Activated CD4-positive, alpha-beta T cell treated with anti-CD3 and anti-CD28 coated beads for 36 hours (primary cell): Measurements from ENCODE around the gene CAMK2B. TPM values are rescaled to one million over a fixed set of nuclear protein-coding genes. Genes with fewer than 3 reads are reported as not detected.

Experiments
- ATAC-seq: fragments of 200-7000 bp; cut with Tn5 transposase; one replicate; pipeline ENCODE4 v1.10.0; 2021; ENCODE audit warnings: mild to moderate bottlenecking, moderate library complexity
- CTCF ChIA-PET: fragments of 350-600 bp; sonication (Branson Sonifier 250); formaldehyde crosslinking; loops from one replicate; lab custom pipeline; 2021; ENCODE audit warnings: antibody characterized with exemption; lab: Charles Lee
- POLR2A ChIA-PET: fragments of 350-600 bp; sonication (Branson Sonifier 250); formaldehyde crosslinking; loops from one replicate; lab custom pipeline; 2021; ENCODE audit warnings: antibody characterized with exemption, inconsistent platforms; lab: Charles Lee
- DNase-seq: peaks from one replicate; pipeline ENCODE4 v3.0.0-alpha.2; 2020
- H3K27ac Mint-ChIP-seq: one replicate; pipeline ENCODE4 v1.8.0; 2021; ENCODE audit warnings: mixed read lengths
- H3K27me3 Mint-ChIP-seq: one replicate; pipeline ENCODE4 v1.8.0; 2021; ENCODE audit warnings: mixed read lengths
- H3K36me3 Mint-ChIP-seq: one replicate; pipeline ENCODE4 v1.8.0; 2021; ENCODE audit warnings: low read depth, mixed read lengths
- H3K4me1 Mint-ChIP-seq: one replicate; pipeline ENCODE4 v1.8.0; 2021; ENCODE audit warnings: mixed read lengths
- H3K4me3 Mint-ChIP-seq: one replicate; pipeline ENCODE4 v1.8.0; 2021; ENCODE audit warnings: mild to moderate bottlenecking, moderate library complexity, mixed read lengths
- H3K9me3 Mint-ChIP-seq: one replicate; pipeline ENCODE4 v1.8.0; 2021; ENCODE audit warnings: low read depth, mixed read lengths
- intact Hi-C, 2 experiments: fragments of 100-400 bp; cut with DNase I in 1 of 2; cut with micrococcal nuclease in 1 of 2; formaldehyde crosslinking; loops; one replicate each; pipeline versions ENCODE4 v1.14.2 to v1.15.1; 2022 to 2024; cut with DNase I, micrococcal nuclease
- total RNA-seq, 2 experiments: library from RNA; stranded (reverse); gene quantifications; one replicate each; pipeline ENCODE4 v1.2.3, GENCODE V29; 2021

The CAMK2B gene
- total RNA-seq, 2 experiments from 2014 or later, result 1.1 to 1.8 TPM

DNA sequence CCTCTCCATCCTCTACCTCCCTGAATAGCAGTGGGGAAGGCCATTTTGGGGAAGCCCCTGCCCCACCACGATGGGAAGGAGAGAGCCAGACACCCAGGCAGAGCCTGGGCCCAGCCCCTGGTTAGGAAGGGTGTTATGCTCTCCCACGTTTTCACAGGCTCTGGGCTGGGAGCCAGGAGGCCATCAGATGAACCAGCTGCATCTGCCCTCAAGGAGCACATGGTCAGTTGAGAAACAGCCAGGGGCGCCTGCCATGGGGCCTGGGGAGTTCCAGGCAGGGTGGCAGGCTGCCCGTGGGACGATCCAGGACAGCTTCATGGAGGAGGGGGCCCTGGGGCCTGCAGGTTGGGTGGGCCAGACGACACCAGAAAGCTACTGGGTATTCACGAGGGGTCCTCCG is 47.5 kb downstream of the CAMK2B start:
- CTCF ChIA-PET, result interaction anchor here (1.1 kb wide), 1 partner anchor 37 kb away, joined by 4 read pairs; no protein-coding TSS in a partner anchor

DNA sequence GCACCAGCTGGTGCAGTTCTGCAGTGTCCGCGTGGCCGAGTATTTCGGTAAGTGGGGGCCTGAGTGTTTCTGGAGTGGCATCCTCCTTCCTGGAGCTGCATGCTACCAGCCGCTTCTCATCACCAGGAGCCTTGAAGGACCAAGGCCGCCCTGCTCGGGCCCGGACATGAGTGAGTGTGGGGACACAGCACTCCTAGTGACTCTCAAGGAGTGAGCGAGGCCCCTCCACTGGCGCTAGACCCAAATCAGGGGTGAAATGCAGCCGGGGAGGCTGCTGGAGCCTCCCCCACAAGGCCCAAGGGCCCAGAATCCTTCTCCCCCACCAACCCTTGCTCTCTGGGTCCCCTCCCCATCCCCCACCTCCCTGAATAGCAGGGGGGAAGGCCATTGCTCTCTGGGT is 48.0 kb downstream of the CAMK2B start:
- Mint-ChIP-seq H3K4me1 (no peaks in the 10 kb centered on the region), H3K27me3 (no peaks in the 10 kb centered on the region), H3K27ac (no peak overlapping the region), H3K36me3 (no peaks in the 10 kb centered on the region), H3K9me3 (no peaks in the 10 kb centered on the region), H3K4me3 (no peak overlapping the region)
- POLR2A ChIA-PET, result no interaction called here
- CTCF ChIA-PET, result interaction anchor here (1.1 kb wide), 1 partner anchor 37 kb away, joined by 4 read pairs; no protein-coding TSS in a partner anchor
- DNase-seq, result no peak
- intact Hi-C loops, result no loop called here
- ATAC-seq, result no peak

More for the DNA sequence above, 47.5 kb downstream of the CAMK2B start:
- no peaks in the 10 kb centered on the region for H3K9me3 Mint-ChIP-seq
- ATAC-seq (no peak), DNase-seq (peak; percentile 3)
- H3K27me3 Mint-ChIP-seq, result no peaks in the 10 kb centered on the region
- H3K4me3 Mint-ChIP-seq, result no peak overlapping the region
- H3K36me3 Mint-ChIP-seq, result no peaks in the 10 kb centered on the region
- intact Hi-C loops, result no loop called here
- POLR2A ChIA-PET, result no interaction called here
- no peak overlapping the region for H3K27ac Mint-ChIP-seq
- H3K4me1 Mint-ChIP-seq, result no peaks in the 10 kb centered on the region

DNA sequence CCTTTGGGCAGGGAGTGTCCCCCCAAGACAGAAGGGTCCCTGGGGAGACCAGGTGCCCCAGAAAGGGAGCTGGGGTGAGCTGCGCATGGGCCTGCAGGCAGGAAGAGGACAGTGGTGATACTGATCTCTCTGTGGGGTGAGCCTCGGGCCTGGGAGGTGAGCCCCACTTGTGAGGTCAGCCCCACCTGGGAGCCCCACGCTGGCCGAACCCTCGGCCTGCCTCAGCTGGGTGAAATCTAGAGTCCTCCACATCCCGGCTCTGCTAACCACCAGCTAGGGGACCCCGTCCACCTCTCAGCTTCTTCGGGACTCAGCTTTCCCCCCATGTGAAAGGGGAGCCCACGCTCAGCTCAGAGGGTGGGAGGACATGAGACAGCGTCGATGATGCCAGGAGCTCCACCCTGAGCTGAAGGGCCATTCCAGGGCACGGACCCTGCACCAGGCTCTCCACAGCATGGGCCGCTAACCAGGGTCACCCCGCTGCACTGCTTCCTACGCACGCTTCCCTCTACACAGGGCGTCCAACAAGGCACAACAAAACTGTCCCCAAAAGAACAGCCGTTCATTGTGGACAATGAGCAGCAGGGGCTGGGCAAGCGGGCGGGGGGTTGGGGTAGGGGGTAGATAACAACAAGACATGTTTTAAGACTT is 48.7 kb downstream of the CAMK2B start:
- Mint-ChIP-seq H3K4me1 (no peaks in the 10 kb centered on the region), H3K9me3 (no peaks in the 10 kb centered on the region), H3K27ac (no peak overlapping the region), H3K27me3 (no peaks in the 10 kb centered on the region), H3K4me3 (no peak overlapping the region), H3K36me3 (no peaks in the 10 kb centered on the region)
- POLR2A ChIA-PET, result no interaction called here
- DNase-seq (no peak), ATAC-seq (no peak)
- intact Hi-C loops, result no loop called here
- CTCF ChIA-PET, result no interaction called here

DNA sequence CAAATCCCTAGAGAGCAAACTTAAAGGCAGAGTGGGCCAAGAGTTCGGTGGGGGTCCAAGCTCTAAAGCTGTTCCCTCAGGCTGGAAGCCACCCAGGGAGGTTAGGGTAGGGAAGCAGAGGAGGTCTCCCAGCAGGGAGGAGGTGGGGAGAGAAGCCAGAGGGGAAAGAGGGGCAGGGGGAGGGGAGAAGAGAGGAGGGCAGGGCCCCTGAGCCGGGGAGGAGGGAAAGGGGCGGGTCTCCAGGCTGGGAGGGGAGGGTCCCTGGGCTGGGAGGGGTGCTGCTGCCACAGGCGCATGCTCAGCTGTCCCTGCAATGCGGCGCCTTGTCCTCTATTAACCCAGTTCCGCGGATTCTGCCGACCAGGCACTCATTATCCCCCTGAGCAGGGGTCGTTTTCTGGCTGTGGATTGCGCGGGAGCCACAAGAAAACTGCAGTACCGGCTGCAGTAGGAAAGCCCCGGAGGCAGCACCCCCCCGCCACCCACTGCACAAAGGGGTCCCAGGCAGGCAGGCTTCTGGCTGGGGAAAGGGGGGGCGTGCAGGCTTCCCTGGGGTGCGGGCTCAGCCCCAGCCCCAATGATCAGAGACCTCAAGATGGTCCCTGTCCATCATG is 49.3 kb downstream of the CAMK2B start:
- no peak overlapping the region for H3K27ac Mint-ChIP-seq
- CTCF ChIA-PET, result interaction anchor here (0.8 kb wide), 1 partner anchor 179 kb away, joined by 4 read pairs; no protein-coding TSS in a partner anchor
- DNase-seq (no peak), ATAC-seq (no peak)
- H3K4me1 Mint-ChIP-seq, result no peaks in the 10 kb centered on the region
- H3K36me3 Mint-ChIP-seq, result no peaks in the 10 kb centered on the region
- POLR2A ChIA-PET, result no interaction called here
- no peaks in the 10 kb centered on the region for H3K27me3 Mint-ChIP-seq
- intact Hi-C loops, result no loop called here
- no peaks in the 10 kb centered on the region for H3K9me3 Mint-ChIP-seq
- no peak overlapping the region for H3K4me3 Mint-ChIP-seq

DNA sequence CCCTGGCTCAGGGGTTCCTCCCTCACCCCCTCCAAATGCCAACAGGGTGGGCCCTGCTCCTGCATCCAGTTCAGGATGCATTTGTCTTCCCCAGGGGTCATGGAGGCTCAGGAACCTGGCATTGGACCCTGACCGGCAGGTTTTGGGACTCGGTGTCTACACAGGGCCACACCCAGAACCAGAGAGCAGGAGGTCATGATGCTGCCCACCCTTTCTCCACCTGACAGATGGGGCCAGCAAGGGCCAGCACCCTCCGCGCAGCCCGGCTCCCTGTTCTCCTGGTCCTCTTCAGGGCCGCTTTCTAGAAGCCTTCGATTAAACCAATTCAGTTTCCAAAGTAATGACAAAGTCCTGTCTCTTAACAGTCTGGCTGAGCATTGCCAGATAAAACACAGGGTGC is 50.2 kb downstream of the CAMK2B start:
- H3K4me3 Mint-ChIP-seq, result no peak overlapping the region
- H3K27me3 Mint-ChIP-seq, result no peaks in the 10 kb centered on the region
- no peaks in the 10 kb centered on the region for H3K36me3 Mint-ChIP-seq
- H3K9me3 Mint-ChIP-seq, result no peaks in the 10 kb centered on the region
- H3K4me1 Mint-ChIP-seq, result no peaks in the 10 kb centered on the region
- ATAC-seq (no peak), DNase-seq (no peak)
- ChIA-PET CTCF (interaction anchor here (0.8 kb wide), 1 partner anchor 178 kb away, joined by 4 read pairs; no protein-coding TSS in a partner anchor), POLR2A (no interaction called here)
- intact Hi-C loops, result no loop called here
- no peak overlapping the region for H3K27ac Mint-ChIP-seq

DNA sequence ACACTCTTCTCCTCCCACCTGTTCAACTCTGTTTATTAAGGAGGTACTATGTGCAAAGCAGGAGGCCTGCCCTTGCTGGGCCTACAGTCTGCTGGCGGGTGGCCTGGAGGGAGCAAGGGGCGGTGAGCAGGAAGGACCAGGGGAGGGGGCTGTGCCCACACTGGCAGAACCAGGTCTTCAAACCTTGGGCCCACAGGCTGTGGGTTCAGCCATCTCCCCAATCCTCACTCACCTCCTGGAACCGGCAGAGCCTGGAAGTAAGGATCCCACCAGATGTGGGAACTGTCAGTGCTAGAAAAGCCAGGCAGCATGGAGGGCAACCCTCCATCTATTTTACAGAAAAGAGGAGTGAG is 50.8 kb downstream of the CAMK2B start:
- CTCF ChIA-PET, result interaction anchor here (0.6 kb wide), 1 partner anchor 266 kb away, joined by 3 read pairs; no protein-coding TSS in a partner anchor
- POLR2A ChIA-PET, result no interaction called here
- Mint-ChIP-seq H3K36me3 (no peaks in the 10 kb centered on the region), H3K27me3 (no peaks in the 10 kb centered on the region), H3K4me1 (no peaks in the 10 kb centered on the region), H3K9me3 (no peaks in the 10 kb centered on the region), H3K27ac (no peak overlapping the region), H3K4me3 (no peak overlapping the region)
- no peak for ATAC-seq
- intact Hi-C loops, result no loop called here
- no peak for DNase-seq

DNA sequence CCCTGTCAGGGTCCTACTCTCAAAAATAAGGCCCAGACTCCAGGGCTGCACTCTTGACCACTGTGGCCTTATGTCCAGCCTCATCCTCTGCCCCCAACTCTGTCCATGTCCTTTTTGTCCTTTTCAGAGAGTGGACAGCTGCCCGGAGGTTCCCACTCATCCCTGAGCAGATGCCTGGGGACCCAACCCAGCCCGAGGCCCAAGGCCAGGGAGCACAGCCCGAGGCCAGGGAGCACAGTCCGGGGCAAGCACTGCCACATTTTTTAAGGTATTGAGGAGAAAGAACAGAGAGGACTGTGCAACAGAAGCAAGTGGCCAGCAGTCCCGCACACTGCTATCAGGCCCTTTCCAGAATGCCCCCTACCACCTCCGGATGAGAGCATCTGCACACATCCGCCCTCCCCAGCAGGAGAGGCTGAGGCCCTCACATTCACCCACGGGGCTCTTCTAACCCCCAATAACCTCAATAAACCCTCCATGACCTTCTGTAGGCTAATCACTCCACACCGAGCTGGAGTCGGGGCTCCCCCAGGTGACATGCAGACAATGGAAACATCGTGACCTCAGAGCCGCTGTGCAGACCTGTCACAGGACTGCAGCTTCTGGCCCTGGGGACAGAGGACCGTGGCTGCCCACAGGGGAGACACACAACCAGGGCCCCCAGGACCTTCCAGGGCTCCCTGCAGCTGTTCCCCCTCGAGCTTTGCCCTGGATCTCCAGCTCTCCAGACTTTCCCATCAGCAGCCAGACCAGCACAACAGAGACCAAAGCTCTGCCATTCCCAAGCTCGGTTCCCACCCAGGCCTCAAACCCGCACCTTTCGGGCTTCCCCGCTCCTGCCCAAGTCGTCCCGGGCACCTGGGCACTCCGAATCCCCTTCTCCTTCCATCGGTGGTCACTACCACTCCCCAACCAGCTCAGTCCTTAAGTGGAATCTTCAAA is 51.4 kb downstream of the CAMK2B start:
- no peak overlapping the region for H3K27ac Mint-ChIP-seq
- peak; percentile 36 for DNase-seq
- POLR2A ChIA-PET, result no interaction called here
- CTCF ChIA-PET, result interaction anchor here (0.6 kb wide), 2 partner anchors 267 to 532 kb away, joined by 3 read pairs; no protein-coding TSS in a partner anchor
- no peaks in the 10 kb centered on the region for H3K4me1 Mint-ChIP-seq
- H3K9me3 Mint-ChIP-seq, result no peaks in the 10 kb centered on the region
- ATAC-seq, result peak; percentile 54
- no peaks in the 10 kb centered on the region for H3K27me3 Mint-ChIP-seq
- no peak overlapping the region for H3K4me3 Mint-ChIP-seq
- H3K36me3 Mint-ChIP-seq, result no peaks in the 10 kb centered on the region
- intact Hi-C loops, result no loop called here

DNA sequence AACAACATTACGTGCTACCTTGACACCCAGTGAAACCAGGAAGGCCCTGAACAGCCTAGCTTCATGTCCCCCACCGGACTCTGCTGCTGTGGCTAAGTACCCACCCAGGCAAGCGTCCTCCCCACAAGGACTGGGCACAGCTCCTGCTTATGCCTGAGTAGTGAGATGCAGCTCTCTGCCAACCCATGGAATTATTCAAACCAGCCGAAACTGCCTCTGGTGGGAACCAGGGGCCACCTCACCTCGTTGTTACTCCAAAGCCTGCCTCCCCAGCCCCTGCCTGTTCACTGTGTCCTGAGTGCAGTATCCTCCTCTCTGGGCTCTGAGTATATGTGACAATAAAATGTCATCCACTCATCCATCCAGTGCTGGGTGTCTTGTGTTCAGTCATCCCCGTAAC is 52.4 kb downstream of the CAMK2B start:
- Mint-ChIP-seq H3K36me3 (no peaks in the 10 kb centered on the region), H3K27ac (no peak overlapping the region), H3K4me1 (no peaks in the 10 kb centered on the region), H3K4me3 (no peak overlapping the region), H3K27me3 (no peaks in the 10 kb centered on the region), H3K9me3 (no peaks in the 10 kb centered on the region)
- DNase-seq (no peak), ATAC-seq (no peak)
- intact Hi-C loops, result no loop called here
- CTCF ChIA-PET, result interaction anchor here (0.7 kb wide), 1 partner anchor 22 kb away, joined by 3 read pairs; no protein-coding TSS in a partner anchor
- POLR2A ChIA-PET, result no interaction called here

DNA sequence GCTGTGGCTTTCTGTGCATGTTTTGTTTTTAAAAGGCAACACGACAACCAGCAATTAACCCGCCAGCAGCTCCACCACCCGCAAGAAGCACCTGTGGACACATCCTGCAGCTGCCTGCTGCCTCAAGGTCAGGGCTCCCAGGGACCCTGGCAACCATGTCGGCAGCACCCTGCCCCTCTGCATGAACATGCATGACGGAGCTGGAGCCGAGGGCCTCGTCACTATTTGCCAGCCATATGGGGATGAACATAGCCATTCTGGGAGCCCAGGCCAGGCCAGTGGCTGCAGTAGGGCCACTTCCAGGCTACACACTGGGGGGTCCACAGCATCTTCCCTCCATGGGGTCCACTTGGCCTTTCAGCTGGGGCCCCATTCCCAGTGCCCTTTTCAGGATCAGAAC is 52.9 kb downstream of the CAMK2B start:
- no peaks in the 10 kb centered on the region for H3K36me3 Mint-ChIP-seq
- CTCF ChIA-PET, result interaction anchor here (0.7 kb wide), 1 partner anchor 23 kb away, joined by 3 read pairs; no protein-coding TSS in a partner anchor
- H3K27me3 Mint-ChIP-seq, result no peaks in the 10 kb centered on the region

DNA sequence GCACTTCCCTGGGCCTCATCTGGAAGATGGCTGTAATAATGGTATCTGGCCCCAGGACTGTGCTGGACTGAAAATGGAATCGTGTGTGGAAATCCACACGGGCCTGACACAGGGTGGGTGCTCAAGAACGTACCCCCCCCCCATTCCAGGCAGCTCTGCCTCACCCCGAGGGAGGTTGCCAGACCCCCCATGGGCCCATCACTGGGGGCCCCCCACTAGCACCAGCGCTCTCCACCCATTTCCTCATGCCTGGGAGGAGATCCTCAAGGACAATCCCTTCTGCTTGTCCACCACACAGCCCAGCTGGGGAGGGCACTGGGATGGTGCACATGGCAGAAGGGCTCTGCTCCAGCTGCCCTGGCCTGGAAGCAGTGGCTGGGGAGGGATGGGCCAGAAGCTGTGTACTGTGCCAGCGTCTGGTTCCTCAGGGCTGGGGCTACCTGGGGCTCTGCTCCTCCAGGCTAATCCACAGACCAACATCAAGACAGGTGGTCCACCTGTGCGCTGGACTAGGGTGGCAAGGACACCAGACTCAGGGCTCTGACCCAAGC is 55.4 kb downstream of the CAMK2B start:
- CTCF ChIA-PET, result interaction anchor here (0.6 kb wide), 1 partner anchor 61 kb away, joined by 3 read pairs; no protein-coding TSS in a partner anchor
- H3K4me1 Mint-ChIP-seq, result no peaks in the 10 kb centered on the region
- no peak overlapping the region for H3K4me3 Mint-ChIP-seq
- no peaks in the 10 kb centered on the region for H3K36me3 Mint-ChIP-seq
- no peak for ATAC-seq
- no peaks in the 10 kb centered on the region for H3K9me3 Mint-ChIP-seq
- DNase-seq, result no peak
- intact Hi-C loops, result no loop called here
- no peak overlapping the region for H3K27ac Mint-ChIP-seq
- no peaks in the 10 kb centered on the region for H3K27me3 Mint-ChIP-seq
- POLR2A ChIA-PET, result no interaction called here

More for the DNA sequence above, 52.9 kb downstream of the CAMK2B start:
- no peaks in the 10 kb centered on the region for H3K4me1 Mint-ChIP-seq
- POLR2A ChIA-PET, result no interaction called here
- no peak overlapping the region for H3K4me3 Mint-ChIP-seq
- H3K27ac Mint-ChIP-seq, result no peak overlapping the region
- intact Hi-C loops, result no loop called here
- H3K9me3 Mint-ChIP-seq, result no peaks in the 10 kb centered on the region
- ATAC-seq (no peak), DNase-seq (no peak)

DNA sequence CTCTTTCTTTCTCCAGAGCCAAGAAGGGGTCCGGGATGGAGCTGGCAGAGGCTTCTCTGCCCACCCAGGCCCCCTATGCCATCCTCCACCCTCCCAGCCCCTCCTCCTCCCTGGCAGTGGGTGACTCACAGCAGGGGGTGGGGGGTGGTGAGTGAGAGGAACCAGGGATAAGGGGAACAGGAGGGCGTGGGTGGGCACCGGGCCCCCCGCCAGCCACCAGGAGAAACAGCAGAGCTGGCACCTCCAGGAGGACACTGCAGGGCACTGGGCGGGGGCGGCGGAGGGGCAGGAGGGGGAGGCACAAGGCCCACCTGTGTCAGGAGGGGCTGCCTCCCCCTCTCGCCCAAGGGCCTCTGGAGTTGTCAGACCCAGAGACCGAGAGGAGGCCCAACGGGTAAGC is 56.0 kb downstream of the CAMK2B start:
- H3K27me3 Mint-ChIP-seq, result no peaks in the 10 kb centered on the region
- DNase-seq (no peak), ATAC-seq (no peak)
- H3K36me3 Mint-ChIP-seq, result no peaks in the 10 kb centered on the region
- POLR2A ChIA-PET, result no interaction called here
- H3K9me3 Mint-ChIP-seq, result no peaks in the 10 kb centered on the region
- no peak overlapping the region for H3K4me3 Mint-ChIP-seq
- H3K4me1 Mint-ChIP-seq, result no peaks in the 10 kb centered on the region
- intact Hi-C loops, result no loop called here
- no peak overlapping the region for H3K27ac Mint-ChIP-seq
- CTCF ChIA-PET, result interaction anchor here (0.7 kb wide), 1 partner anchor 50 kb away, joined by 3 read pairs; no protein-coding TSS in a partner anchor
